PC-9 (cell line): ENCODE measurements around the gene RBM43. TPM values are rescaled to one million over a fixed set of nuclear protein-coding genes. Genes with fewer than 3 reads are reported as not detected.

Experiments
- BruUV-seq: library from RNA; stranded (reverse); fragments of 400-500 nt; replicated peaks from 2 replicates; lab custom pipeline; 2021; lab: Mats Ljungman, UMichigan
- CTCF ChIA-PET: fragments of 300-600 bp; sonication (Branson Sonifier 250); formaldehyde crosslinking; loops from one replicate; lab custom pipeline; 2022; ENCODE audit warnings: antibody characterized with exemption; lab: Charles Lee
- POLR2A ChIA-PET: fragments of 300-600 bp; sonication (Branson Sonifier 250); formaldehyde crosslinking; loops from one replicate; lab custom pipeline; 2022; ENCODE audit warnings: antibody characterized with exemption; ENCODE audit not compliant: unreplicated experiment; lab: Charles Lee
- DNase-seq, 2 experiments: peaks; one replicate each; pipeline versions ENCODE4 v3.0.0 to v3.0.0-alpha.2; 2015 to 2022; ENCODE audit warnings: mixed read lengths in 1 of 2
- H2AFZ ChIP-seq: fragments of 200-600 bp; sonication (generic); 2 replicates; pipeline ENCODE4 v1.8.1; 2017; ENCODE audit warnings: antibody characterized with exemption
- H3F3A ChIP-seq: fragments of 200-600 bp; sonication (generic); 2 replicates; pipeline ENCODE4 v1.8.1; 2017; ENCODE audit warnings: antibody characterized with exemption, mild to moderate bottlenecking, low read depth; ENCODE audit not compliant: insufficient read depth
- H3K27ac ChIP-seq: fragments of 200-600 bp; sonication (generic); 2 replicates; pipeline ENCODE4 v1.6.1; 2016; ENCODE audit warnings: mixed run types
- H3K27me3 ChIP-seq: fragments of 200-600 bp; sonication (generic); 2 replicates; pipeline ENCODE4 v1.6.1; 2016; ENCODE audit warnings: low read depth, mixed run types; ENCODE audit not compliant: insufficient read depth
- H3K36me3 ChIP-seq: fragments of 200-600 bp; sonication (generic); 2 replicates; pipeline ENCODE4 v1.6.1; 2016; ENCODE audit warnings: low read depth, mixed run types
- H3K4me1 ChIP-seq: fragments of 200-600 bp; sonication (generic); replicated peaks from 2 replicates; pipeline ENCODE4 v1.6.1; 2016; ENCODE audit warnings: mixed run types; ENCODE audit not compliant: insufficient read depth
- H3K4me2 ChIP-seq: fragments of 200-600 bp; sonication (generic); 2 replicates; pipeline ENCODE4 v1.6.1; 2017; ENCODE audit warnings: mixed run types
- H3K4me3 ChIP-seq: fragments of 200-600 bp; sonication (generic); 2 replicates; pipeline ENCODE4 v1.6.1; 2016; ENCODE audit warnings: mixed run types
- H3K79me2 ChIP-seq: fragments of 200-600 bp; sonication (generic); 2 replicates; pipeline ENCODE4 v1.6.1; 2017; ENCODE audit warnings: low read depth, mixed run types
- H3K9me2 ChIP-seq: fragments of 200-600 bp; sonication (generic); 2 replicates; pipeline ENCODE4 v1.8.1; 2017; ENCODE audit warnings: mild to moderate bottlenecking; ENCODE audit not compliant: insufficient read depth
- H3K9me3 ChIP-seq: fragments of 200-600 bp; sonication (generic); 2 replicates; pipeline ENCODE4 v1.8.1; 2016; ENCODE audit warnings: low read depth; ENCODE audit not compliant: insufficient read depth
- H4K20me1 ChIP-seq: fragments of 200-600 bp; sonication (generic); 2 replicates; pipeline ENCODE4 v1.8.1; 2017; ENCODE audit not compliant: insufficient read depth
- CTCF ChIP-seq: fragments of 200-600 bp; sonication (generic); conservative IDR thresholded peaks from 2 replicates; pipeline ENCODE4 v1.6.1; 2017; ENCODE audit warnings: mixed run types, antibody characterized with exemption, mild to moderate bottlenecking, moderate library complexity
- EZH2 ChIP-seq: fragments of 200-600 bp; sonication (generic); IDR thresholded peaks from 2 replicates; pipeline ENCODE4 v1.8.0; 2017; ENCODE audit warnings: antibody characterized with exemption, low read depth
- intact Hi-C: fragments of 100-400 bp; cut with micrococcal nuclease; formaldehyde crosslinking; loops from one replicate; pipeline ENCODE4 v1.10.0; 2022; ENCODE audit not compliant: unreplicated experiment
- total RNA-seq: library from RNA; stranded (reverse); gene quantifications from 2 replicates; pipeline ENCODE4 v1.2.3, GENCODE V29; 2021

Gene RBM43
- total RNA-seq, 1 experiment from 2014 or later, result 5.3 TPM

DNA sequence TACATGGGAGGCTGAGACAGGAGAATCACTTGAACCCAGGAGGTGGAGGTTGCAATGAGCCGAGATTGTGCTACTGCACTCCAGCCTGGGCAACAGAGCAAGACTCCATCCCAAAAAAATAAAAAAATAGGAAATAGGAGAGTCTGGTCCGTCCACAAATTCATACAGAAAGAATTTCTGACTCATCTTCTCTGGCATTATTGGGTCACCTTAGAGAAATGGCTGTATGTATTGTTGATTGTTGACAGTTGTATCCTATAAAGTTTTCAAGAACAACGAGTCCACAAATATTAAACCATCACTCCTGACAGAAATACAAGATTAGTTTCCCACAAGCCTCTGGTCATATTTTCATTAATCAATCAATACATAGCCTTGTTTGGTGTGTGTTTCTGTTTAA is 20.4 kb downstream of the RBM43 start:
- Histone ChIP-seq H3K9me2 (no peaks in the 10 kb centered on the region), H3K27me3 (no peaks in the 10 kb centered on the region), H3K27ac (no peak overlapping the region), H4K20me1 (no peaks in the 10 kb centered on the region), H3K4me1 (0 out of 2 replicates have a peak, but pooled peaks cover 4% of the 10 kb centered on the region), H3K79me2 (no peaks in the 10 kb centered on the region), H3K36me3 (no peaks in the 10 kb centered on the region), H3K4me3 (no peak overlapping the region), H2AFZ (no peak overlapping the region), H3K9me3 (no peaks in the 10 kb centered on the region), H3K4me2 (no peak overlapping the region), H3F3A (no peaks in the 10 kb centered on the region)
- no TSS peak for BruUV-seq
- DNase-seq, result no peak
- intact Hi-C loops, result no loop called here
- CTCF ChIA-PET, result interaction anchor here (0.6 kb wide), 1 partner anchor 1495 kb away, joined by 5 read pairs; no protein-coding TSS in a partner anchor
- POLR2A ChIA-PET, result no interaction called here
- TF ChIP-seq CTCF (no peak), EZH2 (no peak)

DNA sequence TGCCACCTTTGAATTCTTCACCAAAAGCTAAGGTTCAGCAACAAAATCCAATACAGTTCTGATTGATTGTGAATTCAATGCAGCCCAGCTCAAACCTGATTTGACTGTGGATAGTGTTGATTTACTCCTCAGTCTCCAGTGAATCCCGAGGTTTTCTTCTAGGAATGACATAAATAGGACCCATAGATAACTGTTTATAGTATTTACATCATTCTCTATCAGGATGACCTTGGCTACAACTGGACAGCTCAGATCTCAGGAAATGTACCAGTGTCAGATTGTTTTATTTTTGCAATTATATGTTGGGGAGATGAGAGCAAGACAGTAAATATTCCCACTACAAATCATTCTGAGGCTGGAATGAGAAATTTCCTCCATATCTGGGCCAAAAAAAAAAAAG is 21.2 kb downstream of the RBM43 start:
- Histone ChIP-seq H3K36me3 (no peaks in the 10 kb centered on the region), H4K20me1 (no peaks in the 10 kb centered on the region), H3F3A (no peaks in the 10 kb centered on the region), H3K4me1 (0 out of 2 replicates have a peak, but pooled peaks cover 4% of the 10 kb centered on the region), H3K79me2 (no peaks in the 10 kb centered on the region), H3K27me3 (no peaks in the 10 kb centered on the region), H3K4me2 (no peak overlapping the region), H3K9me3 (no peaks in the 10 kb centered on the region), H3K4me3 (no peak overlapping the region), H2AFZ (no peak overlapping the region), H3K9me2 (no peaks in the 10 kb centered on the region), H3K27ac (no peak overlapping the region)
- intact Hi-C loops, result no loop called here
- no peak for TF ChIP-seq CTCF
- no peak for TF ChIP-seq EZH2
- POLR2A ChIA-PET, result no interaction called here
- DNase-seq, result no peak
- CTCF ChIA-PET, result interaction anchor here (0.7 kb wide), 1 partner anchor 21 kb away, joined by 8 read pairs; no protein-coding TSS in a partner anchor
- no TSS peak for BruUV-seq

DNA sequence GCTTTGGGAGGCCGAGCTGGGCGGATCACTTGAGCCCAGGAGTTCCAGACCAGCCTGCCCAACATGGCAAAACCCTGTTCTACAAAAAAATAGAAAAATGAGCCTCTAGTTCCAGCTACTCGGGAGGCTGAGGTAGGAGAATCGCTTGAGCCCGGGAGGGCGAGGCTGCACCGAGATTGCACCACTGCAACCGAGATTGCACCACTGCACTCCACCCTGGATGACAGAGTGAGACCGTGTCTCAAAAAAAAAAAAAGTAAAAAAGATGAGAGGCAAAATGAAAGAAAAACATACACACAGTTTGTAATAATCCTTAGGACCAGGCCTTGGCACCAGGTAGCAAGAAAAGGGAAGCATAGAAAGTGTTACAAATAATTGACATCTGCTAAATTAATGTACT is 22.0 kb downstream of the RBM43 start:
- H3K36me3 ChIP-seq, result no peaks in the 10 kb centered on the region
- intact Hi-C loops, result loop anchor here (1.0 to 10.0 kb wide), 6 partner anchors 185 to 1642 kb away; partner anchors contain the start of gene RND3
- H3K27ac ChIP-seq, result no peak overlapping the region
- H3K4me1 ChIP-seq, result 0 out of 2 replicates have a peak, but pooled peaks cover 4% of the 10 kb centered on the region
- no peak overlapping the region for H3K4me2 ChIP-seq
- H3K9me2 ChIP-seq, result no peaks in the 10 kb centered on the region
- no peaks in the 10 kb centered on the region for H3K9me3 ChIP-seq
- DNase-seq, result no peak
- no peaks in the 10 kb centered on the region for H4K20me1 ChIP-seq
- no TSS peak for BruUV-seq
- H3K27me3 ChIP-seq, result no peaks in the 10 kb centered on the region
- ChIA-PET POLR2A (no interaction called here), CTCF (interaction anchor here (0.7 kb wide), 1 partner anchor 22 kb away, joined by 8 read pairs; no protein-coding TSS in a partner anchor)
- H3K4me3 ChIP-seq, result no peak overlapping the region
- H2AFZ ChIP-seq, result no peak overlapping the region
- no peaks in the 10 kb centered on the region for H3K79me2 ChIP-seq
- TF ChIP-seq CTCF (no peak), EZH2 (no peak)
- no peaks in the 10 kb centered on the region for H3F3A ChIP-seq
